HG03108 (cell line): ENCODE measurements around the gene MOB3A.

ENCODE experiments used
- ATAC-seq: cut with Tn5 transposase; IDR thresholded peaks from one replicate; pipeline ENCODE4 v1.9.1; 2021; ENCODE audit warnings: moderate library complexity; ENCODE audit not compliant: unreplicated experiment

MOB3A gene

GRCh38 chr19:2060884-2061494 is 35.1 kb downstream of the MOB3A start:
- peak; percentile 9 for ATAC-seq

GRCh38 chr19:2059422-2060201 is 36.5 kb downstream of the MOB3A start:
- ATAC-seq = no peak

- no peak for ATAC-seq
Measured at GRCh38 chr19:2058570-2059421, 37.3 kb downstream of the MOB3A start.

GRCh38 chr19:2057484-2058469 is 38.3 kb downstream of the MOB3A start:
- ATAC-seq = no peak

GRCh38 chr19:2056837-2057192 is 39.3 kb downstream of the MOB3A start:
- ATAC-seq = no peak

- ATAC-seq = no peak
Measured at GRCh38 chr19:2055931-2056836, 39.9 kb downstream of the MOB3A start.

GRCh38 chr19:2054763-2055162 is 41.4 kb downstream of the MOB3A start:
- no peak for ATAC-seq

GRCh38 chr19:2053601-2054389 is 42.3 kb downstream of the MOB3A start:
- no peak for ATAC-seq

- no peak for ATAC-seq
Measured at GRCh38 chr19:2051773-2052704, 44.1 kb downstream of the MOB3A start.

- peak; percentile 33 for ATAC-seq
Measured at GRCh38 chr19:2050991-2051772, 44.9 kb downstream of the MOB3A start, which contains the start of gene MKNK2. TSS of gene MKNK2 (minus strand) at chr19:2051244. CDS start at chr19:2050851, 393 bp downstream.

GRCh38 chr19:2050349-2050990 is 45.7 kb downstream of the MOB3A start:
- peak; percentile 0 for ATAC-seq

GRCh38 chr19:2049741-2050348 is 46.3 kb downstream of the MOB3A start:
- no peak for ATAC-seq

- no peak for ATAC-seq
Measured at GRCh38 chr19:2048959-2049740, 47.0 kb downstream of the MOB3A start.

GRCh38 chr19:2048104-2048958 is 47.8 kb downstream of the MOB3A start:
- no peak for ATAC-seq
